GM19395 (cell line): Measurements from ENCODE around the gene PITPNM3.
A peak's percentile ranks its signal among the peaks of the same experiment; 100 is the strongest.
"Not testable (repeated sequence)": the region's sequence is repeated elsewhere in the genome, so short reads cannot be mapped to it uniquely, and the experiment has no call there.

Experiments used
- ATAC-seq: cut with Tn5 transposase; IDR thresholded peaks from one replicate; pipeline ENCODE4 v1.9.1; 2021; ENCODE audit warnings: mild to moderate bottlenecking, moderate library complexity; ENCODE audit not compliant: unreplicated experiment

The PITPNM3 gene

GRCh38 chr17:6575596-6575988 lies 19.2 kb upstream of the PITPNM3 start:
- no peak for ATAC-seq

GRCh38 chr17:6574687-6575595 lies 18.6 kb upstream of the PITPNM3 start:
- peak; percentile 60 for ATAC-seq

GRCh38 chr17:6573982-6574686 lies 17.8 kb upstream of the PITPNM3 start:
- ATAC-seq = no peak

GRCh38 chr17:6573495-6573894 lies 17.1 kb upstream of the PITPNM3 start:
- not testable (repeated sequence) for ATAC-seq

GRCh38 chr17:6572972-6573370 lies 16.6 kb upstream of the PITPNM3 start:
- ATAC-seq = no peak

GRCh38 chr17:6571452-6571781 lies 15.1 kb upstream of the PITPNM3 start:
- no peak for ATAC-seq

GRCh38 chr17:6570731-6571451 lies 14.5 kb upstream of the PITPNM3 start:
- ATAC-seq = no peak

- no peak for ATAC-seq
These were observed 13.3 kb upstream of the PITPNM3 start for GRCh38 chr17:6569370-6570285.

- ATAC-seq = no peak
These were observed 11.9 kb upstream of the PITPNM3 start for GRCh38 chr17:6568184-6568758.

- no peak for ATAC-seq
These were observed 11.3 kb upstream of the PITPNM3 start for GRCh38 chr17:6567528-6568183.

GRCh38 chr17:6561446-6561845 lies 5.1 kb upstream of the PITPNM3 start:
- ATAC-seq = no peak

- no peak for ATAC-seq
These were observed 4.1 kb upstream of the PITPNM3 start for GRCh38 chr17:6560496-6560895.

GRCh38 chr17:6559753-6560215 lies 3.4 kb upstream of the PITPNM3 start:
- no peak for ATAC-seq

- no peak for ATAC-seq
These were observed 2.8 kb upstream of the PITPNM3 start for GRCh38 chr17:6558932-6559752.

GRCh38 chr17:6558276-6558675 lies 1.9 kb upstream of the PITPNM3 start:
- no peak for ATAC-seq

GRCh38 chr17:6557040-6557438 lies 684 bp upstream of the PITPNM3 start:
- ATAC-seq = no peak

GRCh38 chr17:6555331-6556120 lies 829 bp downstream of the PITPNM3 start:
- no peak for ATAC-seq

GRCh38 chr17:6554871-6555330 lies 1.5 kb downstream of the PITPNM3 start:
- no peak for ATAC-seq
